Brain microvascular endothelial cell (primary cell): ENCODE measurements around the gene MTHFR.

Experiments used
- DNase-seq: peaks from one replicate; pipeline ENCODE4 v3.0.0-alpha.2; 2020
- H3K27ac ChIP-seq: fragments of 250-450 bp; sonication (Bioruptor Pico); 2 replicates; pipeline ENCODE4 v1.5.1; 2020; ENCODE audit warnings: mild to moderate bottlenecking, moderate library complexity
- H3K27me3 ChIP-seq: fragments of 250-450 bp; sonication (Bioruptor Pico); replicated peaks from 2 replicates; pipeline ENCODE4 v1.5.1; 2020; ENCODE audit warnings: mild to moderate bottlenecking
- H3K36me3 ChIP-seq: fragments of 250-450 bp; sonication (Bioruptor Pico); replicated peaks from 2 replicates; pipeline ENCODE4 v1.5.1; 2020; ENCODE audit warnings: mild to moderate bottlenecking
- H3K4me3 ChIP-seq: 2 replicates; pipeline ENCODE4 v1.5.1; 2011; ENCODE audit warnings: low read depth, mild to moderate bottlenecking, control low read depth, low read length, moderate library complexity
- in situ Hi-C: cut with HindIII; loops from 2 replicates; pipeline ENCODE4 v1.10.0; 2017; ENCODE audit warnings: low sequenced_read_pairs, low pct_ligation_motif_present
- TF ChIP-seq, protein P1 (sequence below): IDR thresholded peaks from 2 replicates; pipeline ENCODE4 v1.5.1; 2011; ENCODE audit warnings: low read depth, mild to moderate bottlenecking, moderate library complexity, low read length, control low read depth, inconsistent platforms; ENCODE audit errors: missing control alignments

MTHFR gene

DNA sequence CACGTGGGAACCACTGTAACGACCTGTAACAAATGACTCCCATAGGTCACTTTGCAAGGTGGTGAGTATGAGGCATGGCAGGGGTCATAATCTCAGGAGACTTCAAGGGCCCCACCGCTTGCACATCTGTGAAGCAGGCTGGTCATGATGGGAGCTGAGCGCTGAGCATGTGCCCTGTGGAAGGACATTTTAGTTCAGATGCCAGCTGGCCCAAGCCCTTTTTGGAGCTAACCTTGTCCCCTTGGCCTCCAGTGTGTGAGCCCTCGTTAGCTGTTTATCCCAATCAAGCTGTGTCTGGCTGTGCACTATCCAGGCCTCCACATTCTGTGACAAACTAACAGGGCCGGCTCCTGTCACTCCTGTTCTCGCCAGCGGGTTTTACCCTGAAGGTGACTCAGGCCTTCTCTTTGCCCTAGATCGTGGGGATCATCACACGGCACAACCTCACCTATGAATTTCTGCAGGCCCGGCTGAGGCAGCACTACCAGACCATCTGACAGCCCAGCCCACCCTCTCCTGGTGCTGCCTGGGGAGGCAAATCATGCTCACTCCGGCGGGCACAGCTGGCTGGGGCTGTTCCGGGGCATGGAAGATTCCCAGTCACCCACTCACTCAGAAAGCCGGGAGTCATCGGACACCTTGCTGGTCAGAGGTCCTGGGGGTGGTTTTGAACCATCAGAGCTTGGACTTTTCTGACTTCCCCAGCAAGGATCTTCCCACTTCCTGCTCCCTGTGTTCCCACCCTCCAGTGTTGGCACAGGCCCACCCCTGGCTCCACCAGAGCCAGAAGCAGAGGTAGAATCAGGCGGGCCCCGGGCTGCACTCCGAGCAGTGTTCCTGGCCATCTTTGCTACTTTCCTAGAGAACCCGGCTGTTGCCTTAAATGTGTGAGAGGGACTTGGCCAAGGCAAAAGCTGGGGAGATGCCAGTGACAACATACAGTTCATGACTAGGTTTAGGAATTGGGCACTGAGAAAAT lies 34.3 kb upstream of the MTHFR start:
- TF ChIP-seq, protein P1, sequence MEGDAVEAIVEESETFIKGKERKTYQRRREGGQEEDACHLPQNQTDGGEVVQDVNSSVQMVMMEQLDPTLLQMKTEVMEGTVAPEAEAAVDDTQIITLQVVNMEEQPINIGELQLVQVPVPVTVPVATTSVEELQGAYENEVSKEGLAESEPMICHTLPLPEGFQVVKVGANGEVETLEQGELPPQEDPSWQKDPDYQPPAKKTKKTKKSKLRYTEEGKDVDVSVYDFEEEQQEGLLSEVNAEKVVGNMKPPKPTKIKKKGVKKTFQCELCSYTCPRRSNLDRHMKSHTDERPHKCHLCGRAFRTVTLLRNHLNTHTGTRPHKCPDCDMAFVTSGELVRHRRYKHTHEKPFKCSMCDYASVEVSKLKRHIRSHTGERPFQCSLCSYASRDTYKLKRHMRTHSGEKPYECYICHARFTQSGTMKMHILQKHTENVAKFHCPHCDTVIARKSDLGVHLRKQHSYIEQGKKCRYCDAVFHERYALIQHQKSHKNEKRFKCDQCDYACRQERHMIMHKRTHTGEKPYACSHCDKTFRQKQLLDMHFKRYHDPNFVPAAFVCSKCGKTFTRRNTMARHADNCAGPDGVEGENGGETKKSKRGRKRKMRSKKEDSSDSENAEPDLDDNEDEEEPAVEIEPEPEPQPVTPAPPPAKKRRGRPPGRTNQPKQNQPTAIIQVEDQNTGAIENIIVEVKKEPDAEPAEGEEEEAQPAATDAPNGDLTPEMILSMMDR: no peak
- DNase-seq: no peak
- in situ Hi-C loops: no loop called here
- peaks cover 85% of the 10 kb centered on the region for H3K36me3 ChIP-seq
- H3K4me3 ChIP-seq: no peak overlapping the region
- no peaks in the 10 kb centered on the region for H3K27me3 ChIP-seq
- no peak overlapping the region for H3K27ac ChIP-seq

DNA sequence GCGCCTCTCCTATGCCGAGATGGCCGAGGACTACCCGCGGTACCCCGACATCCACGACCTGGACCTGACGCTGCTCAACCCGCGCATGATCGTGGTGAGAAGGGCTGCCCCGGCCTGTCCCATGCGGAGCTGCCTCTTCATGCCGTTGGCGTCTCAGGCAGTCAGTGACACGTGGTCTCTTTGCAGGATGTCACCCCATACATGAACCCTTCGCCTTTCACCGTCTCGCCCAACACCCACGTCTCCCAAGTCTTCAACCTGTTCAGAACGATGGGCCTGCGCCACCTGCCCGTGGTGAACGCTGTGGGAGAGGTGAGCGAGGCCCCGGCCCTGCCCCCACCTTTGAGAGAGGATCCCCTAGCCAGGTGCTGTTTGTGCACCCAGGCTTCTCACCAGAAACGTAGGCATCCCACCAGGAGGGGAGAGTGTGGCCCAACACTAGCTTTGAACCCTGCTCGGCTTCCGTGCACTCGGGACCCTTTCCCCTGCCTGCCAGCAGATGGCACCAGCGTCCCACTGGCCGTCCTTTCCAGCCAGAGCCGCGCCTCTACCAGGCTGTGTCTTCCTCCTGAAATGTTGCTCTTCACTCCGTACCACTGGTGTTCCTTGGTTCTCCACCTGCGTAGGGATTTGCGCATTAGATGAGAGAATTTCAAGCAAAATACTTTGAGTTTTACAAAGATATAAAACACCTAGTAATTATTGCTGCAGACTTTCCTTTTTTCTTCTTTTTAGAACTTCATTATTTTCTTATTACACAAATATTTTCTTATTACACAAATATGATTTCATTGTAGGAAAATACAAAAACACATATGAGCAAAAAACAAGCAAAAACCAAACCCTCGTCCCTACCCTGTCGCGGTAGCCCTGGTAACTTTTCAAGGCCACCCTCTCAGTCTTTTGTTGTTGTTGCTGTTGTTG lies 32.8 kb upstream of the MTHFR start:
- Histone ChIP-seq H3K27me3 (no peaks in the 10 kb centered on the region), H3K27ac (no peak overlapping the region), H3K36me3 (peaks cover 84% of the 10 kb centered on the region), H3K4me3 (no peak overlapping the region)
- in situ Hi-C loops: no loop called here
- TF ChIP-seq, protein P1: peak; percentile 100
- DNase-seq: peak; percentile 31

DNA sequence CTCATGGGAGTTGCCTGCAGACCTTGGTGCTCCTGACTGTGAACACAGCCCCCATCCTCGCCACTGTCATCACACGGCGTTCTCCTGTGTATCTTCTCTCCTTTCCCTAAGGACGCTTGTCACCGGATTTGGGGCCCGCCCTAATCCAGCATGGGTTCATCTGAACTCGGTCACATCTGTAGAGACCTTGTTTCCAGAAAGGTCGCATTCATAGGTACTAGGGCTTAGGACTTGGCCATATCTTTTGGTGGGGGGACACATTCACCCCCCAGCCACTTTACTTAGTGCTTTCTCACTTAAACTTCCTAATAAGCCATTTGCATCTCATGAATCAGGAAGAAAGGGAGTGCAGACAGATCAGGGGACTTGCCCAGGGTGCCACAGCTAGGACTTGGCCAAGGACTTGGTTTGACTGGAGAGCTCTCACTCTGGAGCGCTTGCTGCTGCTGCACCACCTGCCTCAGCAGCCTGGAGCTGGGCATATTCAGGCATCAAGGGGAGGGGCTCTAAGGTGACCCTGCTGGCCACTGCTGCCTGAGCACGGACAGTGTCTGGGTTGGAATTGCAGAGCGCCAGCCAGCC lies 32.1 kb upstream of the MTHFR start:
- H3K27me3 ChIP-seq: no peaks in the 10 kb centered on the region
- in situ Hi-C loops: no loop called here
- H3K27ac ChIP-seq: no peak overlapping the region
- DNase-seq: no peak
- TF ChIP-seq, protein P1: no peak
- H3K36me3 ChIP-seq: peaks cover 91% of the 10 kb centered on the region
- H3K4me3 ChIP-seq: no peak overlapping the region

DNA sequence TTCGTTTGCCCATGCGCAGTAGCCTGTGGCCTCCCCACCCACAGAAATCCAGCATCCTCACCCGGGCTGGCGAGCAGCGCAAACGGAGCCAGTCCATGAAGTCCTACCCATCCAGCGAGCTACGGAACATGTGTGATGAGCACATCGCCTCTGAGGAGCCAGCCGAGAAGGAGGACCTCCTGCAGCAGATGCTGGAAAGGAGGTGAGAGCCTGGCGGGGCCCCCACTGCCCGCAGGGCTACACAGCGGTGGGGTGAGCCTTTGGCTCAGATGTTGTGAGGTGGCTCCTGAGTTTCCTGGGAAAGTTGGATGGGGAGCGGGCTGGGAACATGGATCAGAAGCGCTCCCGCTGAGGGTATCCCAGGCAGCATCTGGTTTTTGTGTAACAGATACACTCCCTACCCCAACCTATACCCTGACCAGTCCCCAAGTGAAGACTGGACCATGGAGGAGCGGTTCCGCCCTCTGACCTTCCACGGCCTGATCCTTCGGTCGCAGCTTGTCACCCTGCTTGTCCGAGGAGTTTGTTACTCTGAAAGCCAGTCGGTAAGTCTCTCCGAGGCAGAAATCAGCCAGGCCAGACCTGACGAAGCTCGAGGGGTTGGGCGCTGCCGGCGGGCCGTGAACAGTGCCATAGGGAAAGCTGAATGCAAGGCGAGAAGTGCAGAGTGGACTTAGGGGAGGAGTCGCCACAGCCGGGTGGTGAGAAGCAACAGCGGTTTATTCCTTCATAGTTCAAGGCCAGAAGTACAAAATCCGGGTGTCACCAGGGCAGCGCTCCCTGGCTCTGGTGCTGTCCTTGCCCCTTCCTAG lies 31.4 kb upstream of the MTHFR start:
- peaks cover 85% of the 10 kb centered on the region for H3K36me3 ChIP-seq
- no peak overlapping the region for H3K27ac ChIP-seq
- no peak for DNase-seq
- H3K27me3 ChIP-seq: no peaks in the 10 kb centered on the region
- TF ChIP-seq, protein P1: no peak
- no peak overlapping the region for H3K4me3 ChIP-seq
- in situ Hi-C loops: no loop called here

DNA sequence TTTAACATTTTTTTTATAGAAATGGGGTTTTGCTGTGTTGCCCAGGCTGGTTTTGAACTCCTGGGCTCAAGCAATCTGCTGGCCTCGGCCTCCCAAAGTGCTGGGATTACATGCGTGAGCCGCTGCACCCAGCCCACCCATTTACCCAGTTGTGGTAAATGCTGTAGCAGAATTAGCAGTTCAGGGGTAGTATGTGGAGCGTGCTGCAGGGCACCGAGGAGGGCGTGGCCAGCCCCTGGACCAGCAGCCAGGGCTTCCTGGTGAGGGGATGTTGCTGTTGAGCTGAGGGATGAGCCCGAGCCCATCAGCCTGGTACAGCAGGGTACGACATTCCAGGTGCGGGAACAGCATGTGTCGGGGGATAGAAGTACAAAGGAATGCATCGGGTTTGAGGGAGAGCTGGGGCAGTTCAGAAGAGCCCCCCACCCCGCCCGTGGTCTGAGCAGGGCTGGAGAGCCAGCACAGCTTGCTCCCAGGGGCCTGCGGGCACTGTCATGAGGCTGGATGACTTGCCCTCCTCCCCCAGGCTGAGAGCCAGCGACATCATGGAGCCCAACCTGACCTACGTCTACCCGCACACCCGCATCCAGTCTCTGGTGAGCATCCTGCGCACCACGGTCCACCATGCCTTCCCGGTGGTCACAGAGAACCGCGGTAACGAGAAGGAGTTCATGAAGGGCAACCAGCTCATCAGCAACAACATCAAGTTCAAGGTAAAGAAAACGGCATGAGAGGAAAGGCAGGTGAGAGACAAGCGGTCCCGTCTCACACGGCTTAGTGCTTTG lies 29.9 kb upstream of the MTHFR start:
- peaks cover 85% of the 10 kb centered on the region for H3K36me3 ChIP-seq
- DNase-seq: no peak
- no peaks in the 10 kb centered on the region for H3K27me3 ChIP-seq
- in situ Hi-C loops: no loop called here
- no peak overlapping the region for H3K4me3 ChIP-seq
- H3K27ac ChIP-seq: no peak overlapping the region
- TF ChIP-seq, protein P1: no peak
